Activated B cell treated with CpG ODN at 0.5 μM for 24 hours (primary cell): ENCODE measurements around the gene SLC1A2. TPM values are rescaled to one million over a fixed set of nuclear protein-coding genes. Genes with fewer than 3 reads are reported as not detected.

Experiments
- ATAC-seq: fragments of 200-7000 bp; cut with Tn5 transposase; one replicate; pipeline ENCODE4 v1.10.0; 2021; ENCODE audit warnings: low read depth, mild to moderate bottlenecking, moderate library complexity
- CTCF ChIA-PET: fragments of 350-600 bp; sonication (Branson Sonifier 250); formaldehyde crosslinking; loops from one replicate; lab custom pipeline; 2021; ENCODE audit warnings: antibody characterized with exemption; lab: Charles Lee
- POLR2A ChIA-PET: fragments of 350-600 bp; sonication (Branson Sonifier 250); formaldehyde crosslinking; loops from one replicate; lab custom pipeline; 2021; ENCODE audit warnings: antibody characterized with exemption; lab: Charles Lee
- DNase-seq: peaks from one replicate; pipeline ENCODE4 v3.0.0; 2022
- H3K27ac Mint-ChIP-seq: one replicate; pipeline ENCODE4 v1.8.0; 2020; ENCODE audit warnings: mixed read lengths
- H3K27me3 Mint-ChIP-seq: one replicate; pipeline ENCODE4 v1.8.0; 2021; ENCODE audit warnings: mixed read lengths
- H3K36me3 Mint-ChIP-seq: one replicate; pipeline ENCODE4 v1.8.0; 2021; ENCODE audit warnings: low read depth, mixed read lengths
- H3K4me1 Mint-ChIP-seq: one replicate; pipeline ENCODE4 v1.8.0; 2021; ENCODE audit warnings: mixed read lengths
- H3K4me3 Mint-ChIP-seq: one replicate; pipeline ENCODE4 v1.8.0; 2020; ENCODE audit warnings: mild to moderate bottlenecking, mixed read lengths
- H3K9me3 Mint-ChIP-seq: one replicate; pipeline ENCODE4 v1.8.0; 2020; ENCODE audit warnings: mixed read lengths
- CTCF ChIP-seq: fragments of 200-600 bp; IDR thresholded peaks from one replicate; pipeline ENCODE4 v1.8.0; 2022; ENCODE audit warnings: antibody characterized with exemption, mild to moderate bottlenecking
- intact Hi-C: fragments of 100-400 bp; cut with micrococcal nuclease; formaldehyde crosslinking; loops from one replicate; pipeline ENCODE4 v1.15.1; 2024
- total RNA-seq: library from RNA; stranded (reverse); gene quantifications from 2 replicates; pipeline ENCODE4 v1.2.3, GENCODE V29; 2022

The SLC1A2 gene
- total RNA-seq, 1 donor from 2014 or later, result not detected

GRCh38 chr11:35235157-35235468 is 184.2 kb downstream of the SLC1A2 start:
- TF ChIP-seq CTCF, result no peak
- Mint-ChIP-seq H3K4me1 (peaks cover 30% of the 10 kb centered on the region), H3K9me3 (peaks cover 3% of the 10 kb centered on the region), H3K4me3 (no peak overlapping the region), H3K27me3 (no peaks in the 10 kb centered on the region), H3K36me3 (peaks cover 29% of the 10 kb centered on the region), H3K27ac (no peak overlapping the region)
- ChIA-PET CTCF (interaction anchor here (2.1 to 4.8 kb wide), 2 partner anchors 238 to 309 kb away, joined by 6 to 22 read pairs; no protein-coding TSS in a partner anchor), POLR2A (no interaction called here)
- ATAC-seq (no peak), DNase-seq (no peak)
- intact Hi-C loops, result no loop called here

GRCh38 chr11:35234460-35235156 is 184.8 kb downstream of the SLC1A2 start:
- intact Hi-C loops, result no loop called here
- Mint-ChIP-seq H3K36me3 (peaks cover 34% of the 10 kb centered on the region), H3K4me3 (no peak overlapping the region), H3K27me3 (no peaks in the 10 kb centered on the region), H3K27ac (peak overlapping the region; percentile 42), H3K4me1 (peaks cover 30% of the 10 kb centered on the region), H3K9me3 (peaks cover 3% of the 10 kb centered on the region)
- no peak for DNase-seq
- ChIA-PET CTCF (interaction anchor here (2.1 to 4.8 kb wide), 2 partner anchors 238 to 308 kb away, joined by 6 to 22 read pairs; no protein-coding TSS in a partner anchor), POLR2A (no interaction called here)
- peak; percentile 15 for ATAC-seq
- no peak for TF ChIP-seq CTCF

GRCh38 chr11:35233518-35233917 is 185.8 kb downstream of the SLC1A2 start:
- peak overlapping the region; percentile 67 for H3K27ac Mint-ChIP-seq

DNA sequence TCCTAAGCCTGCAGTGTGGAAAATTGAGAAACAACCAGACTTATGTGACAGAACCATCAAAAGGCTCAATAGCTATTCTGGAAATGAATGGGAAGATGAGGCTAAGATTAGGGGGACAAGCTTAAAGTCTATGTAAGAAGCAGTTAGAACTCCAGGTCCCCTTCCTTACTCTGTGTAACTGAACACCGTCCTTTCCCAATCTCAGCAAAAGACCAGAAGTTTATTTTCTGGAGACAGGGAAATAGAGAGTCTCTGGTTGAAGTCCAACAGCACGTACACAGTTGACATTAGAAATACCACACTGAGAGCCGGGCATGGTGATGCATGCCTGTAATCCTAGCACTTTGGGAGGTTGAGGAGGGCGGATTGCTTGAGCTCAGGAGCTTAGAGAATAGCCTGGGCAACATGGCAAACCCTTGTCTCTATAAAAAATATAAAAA is 186.4 kb downstream of the SLC1A2 start:
- ATAC-seq, result no peak
- Mint-ChIP-seq H3K4me3 (no peak overlapping the region), H3K9me3 (peaks cover 3% of the 10 kb centered on the region), H3K27ac (no peak overlapping the region), H3K4me1 (peaks cover 25% of the 10 kb centered on the region), H3K36me3 (peaks cover 51% of the 10 kb centered on the region), H3K27me3 (no peaks in the 10 kb centered on the region)
- DNase-seq, result no peak
- intact Hi-C loops, result no loop called here
- ChIA-PET POLR2A (interaction anchor here (0.6 kb wide), 1 partner anchor 34 kb away, joined by 3 read pairs; no protein-coding TSS in a partner anchor), CTCF (no interaction called here)
- TF ChIP-seq CTCF, result no peak

More at GRCh38 chr11:35233518-35233917, 185.8 kb downstream of the SLC1A2 start:
- no peak for DNase-seq
- intact Hi-C loops, result no loop called here
- TF ChIP-seq CTCF, result no peak
- ATAC-seq, result no peak
- ChIA-PET CTCF (no interaction called here), POLR2A (no interaction called here)
- Mint-ChIP-seq H3K27me3 (no peaks in the 10 kb centered on the region), H3K4me1 (peaks cover 30% of the 10 kb centered on the region), H3K9me3 (peaks cover 3% of the 10 kb centered on the region), H3K36me3 (peaks cover 45% of the 10 kb centered on the region), H3K4me3 (no peak overlapping the region)

GRCh38 chr11:35231076-35231860 is 188.1 kb downstream of the SLC1A2 start:
- no peak for ATAC-seq
- H3K4me3 Mint-ChIP-seq, result no peak overlapping the region
- H3K27ac Mint-ChIP-seq, result peak overlapping the region; percentile 16
- DNase-seq, result no peak
- CTCF ChIA-PET, result no interaction called here
- H3K27me3 Mint-ChIP-seq, result no peaks in the 10 kb centered on the region
- peaks cover 24% of the 10 kb centered on the region for H3K4me1 Mint-ChIP-seq
- peaks cover 66% of the 10 kb centered on the region for H3K36me3 Mint-ChIP-seq
- peaks cover 3% of the 10 kb centered on the region for H3K9me3 Mint-ChIP-seq
- TF ChIP-seq CTCF, result no peak
- POLR2A ChIA-PET, result no interaction called here
- intact Hi-C loops, result no loop called here
